ENCODE measurements around the gene IMMP2L.
"Not testable (repeated sequence)": the region's sequence is repeated elsewhere in the genome, so short reads cannot be mapped to it uniquely, and the experiment has no call there.

IMMP2L gene

DNA sequence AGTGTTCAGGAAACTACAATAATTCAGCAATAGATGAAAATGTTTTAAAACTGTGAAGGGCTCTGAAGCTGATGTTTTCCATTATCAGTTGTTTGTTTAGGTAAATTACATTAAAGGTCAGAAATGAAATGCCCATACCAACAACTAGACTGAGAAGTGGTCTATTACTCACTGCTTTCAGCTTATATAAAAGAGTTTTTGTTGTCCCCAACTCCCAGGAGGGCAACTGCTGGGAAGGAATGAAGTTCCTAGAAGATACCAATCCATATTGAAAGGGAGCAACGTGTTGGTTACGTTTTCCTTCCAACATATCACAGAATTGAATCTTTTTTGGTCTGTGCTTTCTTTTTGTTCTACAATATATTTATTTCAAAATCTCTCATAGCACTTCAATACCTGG is 802.0 kb downstream of the IMMP2L start:
- no peak for DNase-seq

GRCh38 chr7:110759069-110759468 is 803.2 kb downstream of the IMMP2L start:
- DNase-seq = no peak

GRCh38 chr7:110754649-110755048 is 807.6 kb downstream of the IMMP2L start:
- no peak for DNase-seq

GRCh38 chr7:110750931-110751605 is 811.2 kb downstream of the IMMP2L start:
- no peak for DNase-seq

- DNase-seq = no peak
Measured at GRCh38 chr7:110733221-110733620, 829.1 kb downstream of the IMMP2L start.

DNA sequence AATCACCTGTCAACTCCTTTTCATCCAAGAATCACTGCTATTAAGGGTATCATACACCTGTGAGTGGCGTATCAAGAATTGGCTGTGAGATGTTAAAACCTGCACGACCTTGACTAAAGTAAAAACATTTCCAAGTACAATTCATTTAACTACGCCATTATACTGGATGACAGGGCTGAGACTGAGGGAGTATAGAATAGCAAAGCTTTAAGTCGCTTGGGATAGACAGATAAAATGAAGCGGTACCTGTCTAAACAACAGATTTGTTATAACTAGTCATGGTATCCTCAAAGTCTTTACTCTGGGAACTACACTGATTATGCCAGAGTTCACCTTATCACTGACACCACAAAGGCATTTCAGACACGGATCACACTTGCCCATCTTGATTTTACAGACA is 837.5 kb downstream of the IMMP2L start:
- no peak for DNase-seq

DNA sequence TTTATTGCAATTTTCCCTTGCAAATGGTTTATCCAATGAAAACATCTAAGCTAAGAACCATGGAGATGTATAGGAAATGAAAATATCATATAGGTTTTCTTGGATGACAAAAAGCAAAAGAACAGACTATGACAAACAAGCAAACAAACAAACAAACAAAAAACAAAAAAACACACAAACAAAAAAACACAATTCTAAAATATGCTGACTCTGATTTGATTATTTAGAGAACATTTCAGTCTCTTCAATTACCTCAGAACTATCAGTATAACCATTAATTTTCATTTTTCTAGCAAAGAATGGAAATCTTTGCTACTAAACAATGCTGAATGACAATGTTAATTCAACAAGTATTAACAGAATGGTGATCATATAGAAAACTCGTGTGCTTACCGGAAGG is 840.9 kb downstream of the IMMP2L start:
- DNase-seq = no peak

DNA sequence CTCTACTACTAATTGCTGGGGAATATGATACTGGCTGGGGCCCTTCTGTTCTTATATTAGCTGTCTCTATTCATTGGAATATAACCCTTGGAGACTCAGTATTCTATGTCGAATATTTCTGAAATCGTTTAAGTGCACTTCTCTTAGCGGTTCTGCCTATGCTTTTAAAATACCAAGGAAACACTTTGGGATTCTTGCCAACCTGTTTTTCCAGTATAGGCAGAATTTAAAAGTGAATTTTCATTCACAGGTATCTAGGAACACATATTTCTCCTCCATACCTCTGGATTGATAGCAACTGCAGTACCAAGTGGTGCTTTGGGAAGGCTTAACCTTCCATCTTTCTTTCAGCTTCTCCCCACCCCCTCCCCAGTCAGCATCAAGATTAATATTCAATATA is 841.7 kb downstream of the IMMP2L start:
- DNase-seq = no peak

DNA sequence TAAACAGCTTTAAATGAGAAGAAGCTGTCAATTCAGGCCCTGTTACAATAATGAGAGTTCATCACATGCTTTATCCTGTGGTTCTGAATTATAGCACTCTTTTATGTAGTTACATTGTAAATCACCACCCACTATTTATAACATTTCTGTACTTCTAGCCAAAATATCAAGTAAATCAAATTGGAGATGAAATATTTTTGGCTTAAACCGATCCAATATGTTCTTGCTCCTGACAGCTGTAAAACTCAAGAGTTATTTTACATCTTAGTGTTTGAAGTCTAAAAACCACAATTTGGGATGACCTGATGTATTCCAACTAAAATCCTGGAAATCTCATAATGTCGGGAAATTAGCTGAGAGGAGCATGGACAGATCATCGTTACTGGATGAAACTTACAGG is 842.6 kb downstream of the IMMP2L start:
- DNase-seq = no peak

- DNase-seq = no peak
Measured at GRCh38 chr7:110718503-110719205, 843.6 kb downstream of the IMMP2L start.

GRCh38 chr7:110704225-110704624 is 858.1 kb downstream of the IMMP2L start:
- DNase-seq = no peak

DNA sequence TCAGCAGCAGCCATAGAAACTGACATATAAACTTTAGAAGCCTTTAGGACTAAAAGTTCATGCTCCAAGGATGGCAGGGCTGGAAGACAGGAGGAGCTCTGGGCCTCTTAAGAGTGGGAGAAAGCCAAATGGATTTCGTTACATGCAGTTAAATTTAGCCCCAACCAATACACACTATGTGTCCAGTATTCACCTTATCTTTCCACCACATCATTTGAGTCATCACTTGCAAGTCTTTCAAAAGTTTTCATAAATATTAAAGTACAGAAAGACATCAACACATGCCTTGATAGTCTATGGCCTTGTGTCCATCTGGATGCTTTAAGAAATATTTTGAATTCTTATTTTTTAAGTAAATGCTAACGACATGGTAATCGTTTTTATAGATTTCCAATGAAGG is 863.7 kb downstream of the IMMP2L start:
- DNase-seq = no peak

DNA sequence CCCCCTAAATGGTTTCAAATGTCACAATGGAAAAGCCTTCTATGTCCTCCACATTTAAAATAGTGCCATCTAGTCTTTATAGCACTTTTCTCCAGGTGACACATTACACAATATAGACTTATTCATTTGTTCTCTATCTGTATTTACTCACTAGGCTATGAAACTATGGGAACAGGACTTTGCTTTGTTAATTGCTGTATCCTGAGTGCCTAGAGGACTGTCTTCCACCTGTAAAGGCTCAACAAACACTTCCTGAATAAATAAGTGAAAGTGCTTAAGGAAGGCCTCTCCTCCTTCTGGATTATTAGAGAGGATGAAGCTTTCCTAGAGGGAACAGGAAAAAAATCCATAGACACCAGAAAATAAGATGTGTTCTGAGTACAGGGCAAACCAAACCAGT is 868.9 kb downstream of the IMMP2L start:
- no peak for DNase-seq

GRCh38 chr7:110688908-110689307 is 873.4 kb downstream of the IMMP2L start:
- DNase-seq = no peak

DNA sequence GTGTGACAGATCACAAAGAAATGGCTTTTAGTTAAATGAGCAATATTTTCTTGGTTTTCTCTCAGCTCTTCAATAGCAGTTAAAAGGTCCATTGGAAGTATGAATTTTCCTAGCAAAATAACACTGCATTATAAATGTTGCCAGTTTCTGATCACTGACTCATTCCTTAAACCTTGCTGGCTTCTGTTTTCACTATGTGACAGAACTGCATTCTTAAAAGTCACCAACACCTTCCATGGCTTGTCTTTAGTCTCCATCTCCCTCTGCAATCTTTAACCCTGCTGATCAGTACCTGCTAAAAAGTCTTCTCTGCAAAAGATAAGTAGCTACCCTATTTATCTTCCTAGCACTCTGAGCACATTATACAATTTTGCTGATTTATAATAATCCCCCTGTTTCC is 876.4 kb downstream of the IMMP2L start:
- no peak for DNase-seq

DNA sequence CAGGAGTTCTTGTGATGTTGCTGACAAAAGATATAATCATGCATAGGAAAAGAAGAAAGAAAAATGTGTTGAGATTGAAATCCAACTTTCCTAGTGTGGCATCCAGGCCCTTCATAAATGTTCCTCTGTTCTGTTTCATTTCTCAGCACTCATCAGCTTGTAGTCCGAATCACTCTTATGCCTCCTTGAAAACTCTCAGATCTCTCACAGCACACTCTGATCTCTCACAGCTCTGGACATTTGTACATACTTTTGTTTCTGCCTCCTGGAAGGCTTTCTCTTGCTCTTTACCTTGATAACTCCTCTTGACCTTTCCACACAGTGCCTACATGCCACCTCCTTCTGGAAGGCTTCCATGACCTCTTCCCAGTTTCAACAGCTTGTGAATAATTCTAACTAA is 880.4 kb downstream of the IMMP2L start:
- DNase-seq = no peak

- no peak for DNase-seq
Measured at GRCh38 chr7:110677405-110677804, 884.9 kb downstream of the IMMP2L start.

DNA sequence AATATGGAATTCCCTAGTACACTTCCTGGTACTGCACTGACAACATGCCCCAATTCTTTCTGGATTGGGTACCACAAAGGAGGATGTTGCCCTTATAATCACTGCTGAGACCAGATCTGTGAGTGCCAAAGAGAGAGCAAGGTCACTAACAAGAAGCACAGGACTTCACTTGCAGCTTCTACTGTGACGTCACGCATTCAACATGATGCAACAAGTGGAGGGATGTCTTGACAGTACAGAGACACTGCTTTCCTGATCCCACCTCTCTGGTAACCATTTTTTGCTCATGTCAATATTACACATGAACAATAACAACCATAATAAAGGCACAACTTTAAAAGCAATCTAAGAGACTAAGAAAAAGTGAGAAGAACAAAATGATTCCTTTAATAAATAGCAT is 885.5 kb downstream of the IMMP2L start:
- DNase-seq = no peak

DNA sequence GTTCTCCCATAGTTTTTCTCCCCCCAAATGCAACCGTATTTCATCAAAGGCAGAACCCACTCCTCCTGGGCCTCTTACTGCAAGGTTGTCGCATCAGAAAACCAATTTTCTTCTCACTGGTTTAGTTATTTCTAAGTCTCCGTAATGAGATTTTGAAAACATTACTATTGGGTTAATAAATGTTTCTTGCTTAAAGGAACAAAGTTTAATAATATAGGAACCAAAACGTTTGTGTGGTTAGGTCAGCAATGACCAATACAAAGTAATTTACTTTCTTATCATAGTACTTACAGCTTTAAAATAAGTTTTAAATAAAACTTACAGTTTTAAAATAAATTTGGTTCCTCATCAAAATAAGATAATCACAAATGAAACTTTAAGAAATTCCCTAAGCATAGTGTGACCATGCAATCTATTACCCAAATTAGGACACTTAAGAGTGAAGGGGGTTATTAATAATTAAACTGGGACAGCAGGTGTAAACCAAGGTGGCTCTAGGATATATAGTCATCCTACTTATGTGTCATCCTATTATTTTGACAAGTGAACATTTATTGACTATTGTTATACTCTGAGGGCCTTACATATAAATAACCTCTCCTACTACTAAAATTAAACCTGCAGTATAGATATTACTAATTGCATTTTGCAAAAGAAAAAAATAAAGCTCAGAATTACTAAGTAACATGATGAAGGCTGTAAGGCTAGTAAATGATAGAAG is 886.7 kb downstream of the IMMP2L start:
- DNase-seq = no peak

GRCh38 chr7:110673148-110673547 is 889.1 kb downstream of the IMMP2L start:
- DNase-seq = no peak

DNA sequence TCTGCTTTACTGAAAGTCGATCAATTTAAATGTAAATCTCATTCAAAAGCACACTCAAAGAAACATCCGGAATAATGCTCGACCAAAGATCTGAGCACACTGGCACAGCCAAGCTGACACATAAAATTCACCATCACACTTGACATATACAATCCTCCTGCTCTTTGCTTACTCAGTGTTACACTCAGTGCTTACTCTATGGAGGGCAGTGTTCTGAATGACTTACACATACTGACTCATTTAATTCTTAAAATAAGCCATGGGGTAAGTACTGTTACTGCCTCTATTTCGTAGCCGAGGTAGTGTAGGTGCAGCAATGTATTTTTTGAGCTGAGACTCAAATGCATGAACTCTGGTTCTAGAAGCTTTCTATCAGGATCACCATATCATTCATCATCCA is 892.9 kb downstream of the IMMP2L start:
- no peak for DNase-seq

DNA sequence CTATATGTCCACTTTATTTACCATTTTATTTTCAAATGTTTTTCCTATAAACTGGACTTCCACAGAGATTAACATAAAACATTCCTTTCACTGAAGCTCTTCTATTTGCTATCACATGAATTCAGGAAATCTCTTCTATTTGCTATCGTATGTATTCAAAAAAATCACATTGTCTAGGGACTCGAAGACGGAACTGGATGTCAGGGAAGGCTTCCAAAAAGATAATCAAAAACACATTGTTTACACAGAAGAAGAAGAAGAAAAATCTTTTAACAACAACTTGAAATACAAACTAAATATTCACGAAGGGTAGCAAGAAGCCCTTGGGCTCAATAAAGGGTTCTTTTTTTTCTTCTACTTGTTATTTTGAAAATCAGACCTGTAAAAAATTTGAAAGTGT is 897.5 kb downstream of the IMMP2L start:
- DNase-seq = no peak

DNA sequence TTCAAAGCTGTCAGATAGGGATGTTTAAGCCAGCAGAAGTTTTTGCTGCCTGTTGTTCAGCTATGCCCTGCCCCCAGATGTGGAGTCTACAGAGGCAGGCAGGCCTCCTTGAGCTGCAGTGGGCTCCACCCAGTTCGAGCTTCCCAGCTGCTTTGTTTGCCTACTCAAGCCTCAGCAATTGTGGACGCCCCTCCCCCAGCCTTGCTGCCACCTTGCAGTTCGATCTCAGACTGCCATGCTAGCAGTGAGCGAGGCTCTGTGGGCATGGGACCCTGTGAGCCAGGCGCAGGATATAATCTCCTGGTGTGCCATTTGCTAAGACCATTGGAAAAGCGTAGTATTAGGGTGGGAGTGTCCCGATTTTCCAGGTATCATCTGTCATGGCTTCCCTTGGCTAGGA is 901.7 kb downstream of the IMMP2L start:
- DNase-seq = not testable (repeated sequence)

DNA sequence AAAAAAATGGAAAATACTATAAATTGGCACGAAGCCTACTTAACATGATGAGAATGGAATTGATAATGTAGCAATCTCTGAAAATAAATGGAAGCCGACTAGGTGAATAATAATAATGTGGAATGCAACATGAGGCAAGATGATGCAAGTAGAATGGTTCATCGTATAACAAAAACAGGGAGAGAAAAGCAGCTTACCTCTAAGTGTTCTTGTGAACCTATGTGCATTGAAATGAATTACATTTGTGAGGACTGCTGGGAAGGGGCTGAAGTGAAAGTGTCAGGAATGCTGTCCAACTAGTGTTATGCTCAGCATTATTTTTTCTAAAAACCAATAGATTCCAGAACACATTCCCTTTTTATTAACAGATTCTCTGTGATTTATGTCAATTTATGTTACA is 912.0 kb downstream of the IMMP2L start:
- no peak for DNase-seq

Data from NCI-H1105 (cell line).